Upper lobe of right lung (tissue), 1 donor: ENCODE results near the gene LYSMD3. TPM values are rescaled to one million over a fixed set of nuclear protein-coding genes. Genes with fewer than 3 reads are reported as not detected.

Experiments
- ATAC-seq: fragments of 200-7000 bp; cut with Tn5 transposase; one replicate; pipeline ENCODE4 v1.9.1; 2020; ENCODE audit warnings: mild to moderate bottlenecking, moderate library complexity
- DNase-seq: peaks from one replicate; pipeline ENCODE4 v3.0.0-alpha.2; 2020
- H3K27ac ChIP-seq: fragments of 200-600 bp; one replicate; pipeline ENCODE4 v1.8.0; 2022
- H3K27me3 ChIP-seq: fragments of 200-600 bp; one replicate; pipeline ENCODE4 v1.8.0; 2022; ENCODE audit warnings: mild to moderate bottlenecking
- H3K36me3 ChIP-seq: fragments of 200-600 bp; one replicate; pipeline ENCODE4 v1.8.0; 2022
- H3K4me1 ChIP-seq: fragments of 200-600 bp; one replicate; pipeline ENCODE4 v1.8.0; 2022
- H3K4me3 ChIP-seq: fragments of 200-600 bp; one replicate; pipeline ENCODE4 v1.8.0; 2022; ENCODE audit warnings: mild to moderate bottlenecking
- H3K9me3 ChIP-seq: fragments of 200-600 bp; one replicate; pipeline ENCODE4 v1.8.0; 2022
- CTCF ChIP-seq: fragments of 200-600 bp; IDR thresholded peaks from one replicate; pipeline ENCODE4 v1.8.0; 2022; ENCODE audit warnings: antibody characterized with exemption
- intact Hi-C: fragments of 100-400 bp; cut with DNase I; formaldehyde crosslinking; loops from one replicate; pipeline ENCODE4 v1.11.0; 2022
- total RNA-seq: library from RNA; stranded (reverse); fragmentation: NEBNext Ultra II Directional; extraction: Animal tissue kit (Norgen Biotek cat#: 25700); gene quantifications from one replicate; pipeline ENCODE4 v1.2.1, GENCODE V29; 2021
- donor health status: DM: no; HTN: yes; CAD: no; lungs with severe emphysema.

The LYSMD3 gene
- total RNA-seq, 1 donor from 2014 or later = 21.0 TPM

DNA sequence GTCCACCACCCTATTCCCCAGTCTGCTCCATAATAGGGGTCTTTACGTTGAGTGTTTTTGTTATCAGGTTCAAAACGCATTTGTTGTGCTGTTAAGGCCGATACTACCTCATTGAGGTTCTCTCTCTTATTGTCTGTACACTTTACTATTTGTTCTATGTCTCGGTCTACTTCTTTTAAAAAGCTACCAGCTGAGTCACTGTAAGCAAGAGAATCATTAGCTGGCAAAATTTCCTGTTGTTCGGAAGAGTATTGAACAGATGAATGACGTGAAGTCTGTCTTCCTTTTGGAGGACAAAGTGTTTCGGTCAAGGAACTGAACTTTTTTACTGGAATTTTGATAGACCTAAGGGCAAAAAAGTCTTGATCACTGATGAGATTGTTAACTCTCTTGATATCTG is 10.3 kb downstream of the LYSMD3 start:
- no peak for TF ChIP-seq CTCF
- intact Hi-C loops = no loop called here
- DNase-seq = no peak
- no peak overlapping the region for H3K4me3 ChIP-seq
- H3K36me3 ChIP-seq = peaks cover 62% of the 10 kb centered on the region
- H3K27me3 ChIP-seq = no peaks in the 10 kb centered on the region
- H3K27ac ChIP-seq = no peak overlapping the region
- ATAC-seq = no peak
- no peaks in the 10 kb centered on the region for H3K4me1 ChIP-seq
- no peaks in the 10 kb centered on the region for H3K9me3 ChIP-seq

- TF ChIP-seq CTCF = no peak
- Histone ChIP-seq H3K9me3 (no peaks in the 10 kb centered on the region), H3K27me3 (no peaks in the 10 kb centered on the region), H3K36me3 (peaks cover 58% of the 10 kb centered on the region), H3K4me3 (no peak overlapping the region), H3K4me1 (no peaks in the 10 kb centered on the region), H3K27ac (no peak overlapping the region)
- ATAC-seq (no peak), DNase-seq (no peak)
- intact Hi-C loops = no loop called here
Observed at GRCh38 chr5:90518661-90519060, 10.7 kb downstream of the LYSMD3 start.

DNA sequence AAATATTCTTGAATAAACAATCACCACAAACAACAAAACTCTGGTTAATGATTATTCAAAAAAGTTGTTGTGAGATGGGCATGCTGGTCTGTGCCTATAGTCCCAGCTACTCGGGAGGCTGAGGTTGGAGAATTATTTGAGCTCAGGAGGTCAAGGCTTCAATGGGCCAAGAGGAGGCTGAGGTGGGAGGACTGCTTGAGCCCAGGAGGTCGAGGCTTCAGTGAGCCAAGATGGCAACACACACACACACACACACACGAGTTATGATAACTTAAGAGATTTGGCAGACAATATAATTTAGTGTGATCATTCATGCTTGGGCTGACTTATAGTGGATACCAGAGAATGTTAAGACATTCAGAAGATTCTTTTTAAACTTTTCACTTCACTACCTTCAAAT is 14.9 kb downstream of the LYSMD3 start:
- intact Hi-C loops = no loop called here
- TF ChIP-seq CTCF = no peak
- H3K4me3 ChIP-seq = no peak overlapping the region
- no peaks in the 10 kb centered on the region for H3K4me1 ChIP-seq
- no peak overlapping the region for H3K27ac ChIP-seq
- DNase-seq = no peak
- H3K36me3 ChIP-seq = peaks cover 17% of the 10 kb centered on the region
- no peaks in the 10 kb centered on the region for H3K9me3 ChIP-seq
- ATAC-seq = no peak
- H3K27me3 ChIP-seq = no peaks in the 10 kb centered on the region

DNA sequence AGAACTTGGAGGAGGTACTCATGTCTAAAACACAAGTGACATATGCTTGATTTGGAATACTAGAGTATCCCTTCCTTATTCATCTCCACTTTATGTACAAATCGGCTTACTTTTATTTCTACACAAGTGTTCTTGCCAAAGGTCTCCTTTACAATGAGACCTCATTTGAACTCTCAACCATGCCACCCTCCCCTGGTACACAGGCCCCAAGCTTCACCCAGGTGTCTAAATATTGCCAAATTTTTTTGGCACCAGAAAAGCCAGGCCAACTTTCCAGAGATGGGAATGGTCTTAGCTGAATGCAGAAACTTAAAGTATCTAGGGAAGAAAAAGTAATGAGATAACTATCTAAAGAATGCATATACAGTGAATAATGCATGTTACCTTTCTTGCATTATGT is 18.9 kb downstream of the LYSMD3 start:
- intact Hi-C loops = no loop called here

DNA sequence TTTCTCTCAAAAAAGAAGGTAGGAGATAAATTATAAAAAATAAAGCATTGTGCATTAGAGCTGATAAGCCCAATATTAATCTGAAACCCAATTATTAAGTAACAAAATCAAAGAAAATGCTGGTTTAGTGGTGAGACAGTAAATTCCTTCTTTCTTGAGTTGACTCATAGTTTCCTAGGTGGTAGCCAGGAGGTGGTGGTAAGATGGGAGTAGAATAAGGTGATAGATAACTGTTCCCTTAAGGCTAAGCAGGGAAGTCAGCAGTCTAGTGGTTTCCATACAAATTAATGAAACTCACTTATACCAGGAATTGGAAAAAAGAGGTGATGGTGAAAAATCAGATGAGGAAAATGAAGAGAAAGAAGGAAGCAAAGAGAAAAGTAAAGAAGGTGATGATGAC is 23.2 kb downstream of the LYSMD3 start:
- H3K9me3 ChIP-seq = no peaks in the 10 kb centered on the region
- intact Hi-C loops = no loop called here
- no peaks in the 10 kb centered on the region for H3K27me3 ChIP-seq
- no peaks in the 10 kb centered on the region for H3K4me1 ChIP-seq
- no peaks in the 10 kb centered on the region for H3K36me3 ChIP-seq
- no peak for TF ChIP-seq CTCF
- DNase-seq (no peak), ATAC-seq (no peak)
- no peak overlapping the region for H3K4me3 ChIP-seq
- no peak overlapping the region for H3K27ac ChIP-seq

More for the DNA sequence above, 18.9 kb downstream of the LYSMD3 start:
- no peak for TF ChIP-seq CTCF
- Histone ChIP-seq H3K36me3 (no peaks in the 10 kb centered on the region), H3K4me1 (no peaks in the 10 kb centered on the region), H3K27me3 (no peaks in the 10 kb centered on the region), H3K27ac (no peak overlapping the region), H3K4me3 (no peak overlapping the region), H3K9me3 (no peaks in the 10 kb centered on the region)
- DNase-seq = no peak
- no peak for ATAC-seq

DNA sequence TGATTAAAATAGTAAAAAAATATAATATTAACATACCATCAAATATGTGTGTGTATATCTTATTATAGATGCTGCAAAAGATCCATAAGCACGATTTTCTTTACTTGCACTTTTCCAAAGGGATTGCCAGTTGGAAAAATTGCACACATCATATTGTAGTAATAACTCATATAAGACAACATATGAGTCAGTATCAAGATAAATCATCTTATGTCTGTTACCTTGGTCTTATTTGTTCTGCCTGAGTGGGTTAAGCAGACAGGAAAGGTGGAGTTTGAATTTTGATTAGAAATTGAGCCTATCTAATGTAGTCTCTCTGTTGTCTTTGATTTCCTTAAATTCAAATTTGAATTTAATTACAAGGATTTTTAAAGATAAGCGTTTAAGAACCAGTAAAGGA is 24.6 kb downstream of the LYSMD3 start:
- Histone ChIP-seq H3K36me3 (no peaks in the 10 kb centered on the region), H3K27me3 (no peaks in the 10 kb centered on the region), H3K4me1 (no peaks in the 10 kb centered on the region), H3K4me3 (no peak overlapping the region), H3K27ac (no peak overlapping the region), H3K9me3 (no peaks in the 10 kb centered on the region)
- DNase-seq (no peak), ATAC-seq (no peak)
- no peak for TF ChIP-seq CTCF
- intact Hi-C loops = no loop called here
